Glutamatergic neuron (in vitro differentiated cells): ENCODE measurements around the gene TNIP3. TPM values are rescaled to one million over a fixed set of nuclear protein-coding genes. Genes with fewer than 3 reads are reported as not detected.

Source experiments
- DNase-seq: peaks from one replicate; pipeline ENCODE4 v3.0.0; 2022
- H3K27ac Mint-ChIP-seq: one replicate; pipeline ENCODE4 v1.8.0; 2020; ENCODE audit warnings: mild to moderate bottlenecking, mixed read lengths, inconsistent platforms; ENCODE audit not compliant: unreplicated experiment
- H3K27me3 Mint-ChIP-seq: one replicate; pipeline ENCODE4 v1.8.0; 2020; ENCODE audit warnings: mild to moderate bottlenecking, moderate library complexity, mixed read lengths, inconsistent platforms; ENCODE audit not compliant: unreplicated experiment
- H3K36me3 Mint-ChIP-seq: one replicate; pipeline ENCODE4 v1.8.0; 2020; ENCODE audit warnings: mild to moderate bottlenecking, mixed read lengths, inconsistent platforms; ENCODE audit not compliant: unreplicated experiment
- H3K4me1 Mint-ChIP-seq: one replicate; pipeline ENCODE4 v1.8.0; 2020; ENCODE audit warnings: mild to moderate bottlenecking, low read depth, mixed read lengths, inconsistent platforms; ENCODE audit not compliant: unreplicated experiment
- H3K4me3 Mint-ChIP-seq: one replicate; pipeline ENCODE4 v1.8.0; 2020; ENCODE audit warnings: mild to moderate bottlenecking, mixed read lengths, inconsistent platforms; ENCODE audit not compliant: unreplicated experiment
- H3K9me3 Mint-ChIP-seq: one replicate; pipeline ENCODE4 v1.8.0; 2020; ENCODE audit warnings: mild to moderate bottlenecking, moderate library complexity, mixed read lengths, inconsistent platforms; ENCODE audit not compliant: unreplicated experiment
- total RNA-seq: library from RNA; stranded (reverse); fragmentation: NEBNext Ultra II Directional; extraction: Animal tissue kit (Norgen Biotek cat#: 25700); gene quantifications from one replicate; pipeline ENCODE4 v1.2.1, GENCODE V29; 2021; ENCODE audit not compliant: unreplicated experiment
- TF ChIP-seq, protein P1 (sequence below): fragments of 200-600 bp; sonication (generic); IDR thresholded peaks from one replicate; pipeline ENCODE4 v1.5.0; 2021; ENCODE audit not compliant: partially characterized antibody, unreplicated experiment

The TNIP3 gene
- total RNA-seq, 1 donor from 2014 or later, result not detected

DNA sequence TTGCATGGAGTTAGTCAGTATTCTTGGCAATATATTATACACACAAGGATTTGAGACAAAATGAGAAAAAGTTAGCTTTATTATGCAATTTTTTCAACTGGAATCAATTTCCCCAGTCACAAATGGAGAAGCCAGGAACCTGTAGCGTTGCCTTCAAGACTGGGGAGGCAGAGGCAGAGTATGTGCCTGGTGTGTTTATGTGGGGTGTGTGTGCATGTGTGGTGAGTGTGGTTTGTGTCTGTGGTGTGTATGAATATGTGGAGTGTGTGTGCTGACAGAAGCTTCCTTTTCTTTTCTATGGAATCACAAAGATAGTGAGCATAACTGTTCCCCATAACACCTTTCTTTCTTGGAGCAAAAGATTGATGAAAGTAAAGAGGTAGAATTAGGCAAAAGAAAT is 37.0 kb downstream of the TNIP3 start:
- H3K27me3 Mint-ChIP-seq, result peaks cover 2% of the 10 kb centered on the region
- H3K4me3 Mint-ChIP-seq, result no peak overlapping the region
- no peak overlapping the region for H3K27ac Mint-ChIP-seq

DNA sequence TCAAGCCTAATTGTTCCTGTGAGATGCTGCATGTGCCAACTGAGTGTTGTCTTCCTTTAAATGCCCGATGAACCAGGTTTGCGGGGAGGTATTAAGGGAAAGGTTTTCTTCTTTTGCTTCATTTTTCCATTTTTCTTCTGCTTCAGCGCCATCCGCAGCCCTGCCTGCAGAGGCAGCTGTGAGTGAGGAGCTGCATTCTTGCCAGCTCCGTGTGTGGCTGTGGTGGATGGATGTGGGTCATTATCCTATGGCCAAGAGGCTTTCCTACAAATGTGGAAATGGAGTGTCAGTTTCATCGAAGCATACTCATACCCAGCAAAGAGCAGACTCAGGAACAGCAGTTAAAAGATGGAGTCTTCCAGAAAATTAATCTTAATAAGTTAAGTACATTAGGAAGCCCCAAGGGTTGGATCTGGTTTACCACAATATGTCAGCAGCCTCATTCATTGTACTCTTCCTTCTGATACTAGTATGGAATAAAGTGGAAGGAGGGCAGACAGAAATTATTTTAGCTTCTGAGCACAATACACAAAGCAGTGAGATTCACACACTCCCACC is 37.6 kb downstream of the TNIP3 start:
- Mint-ChIP-seq H3K9me3 (peaks cover 2% of the 10 kb centered on the region), H3K27me3 (peaks cover 2% of the 10 kb centered on the region), H3K36me3 (no peaks in the 10 kb centered on the region), H3K27ac (no peak overlapping the region), H3K4me1 (no peaks in the 10 kb centered on the region), H3K4me3 (no peak overlapping the region)
- TF ChIP-seq, protein P1, sequence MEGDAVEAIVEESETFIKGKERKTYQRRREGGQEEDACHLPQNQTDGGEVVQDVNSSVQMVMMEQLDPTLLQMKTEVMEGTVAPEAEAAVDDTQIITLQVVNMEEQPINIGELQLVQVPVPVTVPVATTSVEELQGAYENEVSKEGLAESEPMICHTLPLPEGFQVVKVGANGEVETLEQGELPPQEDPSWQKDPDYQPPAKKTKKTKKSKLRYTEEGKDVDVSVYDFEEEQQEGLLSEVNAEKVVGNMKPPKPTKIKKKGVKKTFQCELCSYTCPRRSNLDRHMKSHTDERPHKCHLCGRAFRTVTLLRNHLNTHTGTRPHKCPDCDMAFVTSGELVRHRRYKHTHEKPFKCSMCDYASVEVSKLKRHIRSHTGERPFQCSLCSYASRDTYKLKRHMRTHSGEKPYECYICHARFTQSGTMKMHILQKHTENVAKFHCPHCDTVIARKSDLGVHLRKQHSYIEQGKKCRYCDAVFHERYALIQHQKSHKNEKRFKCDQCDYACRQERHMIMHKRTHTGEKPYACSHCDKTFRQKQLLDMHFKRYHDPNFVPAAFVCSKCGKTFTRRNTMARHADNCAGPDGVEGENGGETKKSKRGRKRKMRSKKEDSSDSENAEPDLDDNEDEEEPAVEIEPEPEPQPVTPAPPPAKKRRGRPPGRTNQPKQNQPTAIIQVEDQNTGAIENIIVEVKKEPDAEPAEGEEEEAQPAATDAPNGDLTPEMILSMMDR, result no peak
- no peak for DNase-seq

More for the DNA sequence above, 37.0 kb downstream of the TNIP3 start:
- H3K36me3 Mint-ChIP-seq, result no peaks in the 10 kb centered on the region
- TF ChIP-seq, protein P1, result no peak
- H3K4me1 Mint-ChIP-seq, result no peaks in the 10 kb centered on the region
- peaks cover 2% of the 10 kb centered on the region for H3K9me3 Mint-ChIP-seq
- DNase-seq, result no peak

DNA sequence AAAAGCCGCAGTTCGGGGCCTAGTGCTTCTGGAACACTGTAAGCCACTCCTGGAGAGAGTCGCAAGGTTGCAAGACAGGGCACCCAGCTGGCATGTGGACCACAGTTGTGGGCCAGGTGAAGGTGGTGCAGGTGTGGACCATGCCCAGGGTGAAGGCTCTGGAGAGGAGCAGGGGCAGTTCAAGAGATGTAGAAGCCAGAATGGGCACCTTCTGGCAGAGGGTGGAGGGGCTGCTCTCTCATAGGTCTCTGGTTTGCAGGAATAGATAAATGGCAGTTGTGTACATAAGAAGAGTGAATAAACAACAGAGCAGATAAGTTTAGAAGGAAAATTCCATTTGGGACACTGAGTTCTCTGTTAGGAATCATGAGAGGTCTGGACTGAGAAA is 38.6 kb downstream of the TNIP3 start:
- peaks cover 2% of the 10 kb centered on the region for H3K9me3 Mint-ChIP-seq
- no peak overlapping the region for H3K4me3 Mint-ChIP-seq
- no peak overlapping the region for H3K27ac Mint-ChIP-seq
- H3K27me3 Mint-ChIP-seq, result peaks cover 2% of the 10 kb centered on the region
- no peaks in the 10 kb centered on the region for H3K36me3 Mint-ChIP-seq
- H3K4me1 Mint-ChIP-seq, result no peaks in the 10 kb centered on the region
- DNase-seq, result no peak
- TF ChIP-seq, protein P1, result no peak

DNA sequence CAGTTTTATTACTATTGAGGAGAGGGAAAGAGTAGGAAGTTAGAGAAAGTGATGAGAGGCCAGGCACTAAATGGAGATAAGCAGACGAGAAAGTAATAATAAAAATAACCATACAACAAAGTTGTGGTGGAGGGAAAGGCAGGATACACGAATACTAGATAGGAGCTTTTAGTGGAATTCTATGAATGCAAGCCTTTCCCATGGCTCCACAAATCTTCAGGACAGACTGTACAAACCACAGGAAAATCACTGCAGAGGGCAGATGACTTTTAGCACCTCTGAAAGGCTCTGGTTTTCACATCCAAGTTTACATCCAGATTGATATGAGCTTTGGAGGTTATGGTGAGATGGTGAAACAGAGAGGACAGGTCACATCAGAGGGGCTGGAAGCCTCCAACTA is 41.5 kb downstream of the TNIP3 start:
- no peak for DNase-seq
- peaks cover 2% of the 10 kb centered on the region for H3K9me3 Mint-ChIP-seq
- H3K27ac Mint-ChIP-seq, result no peak overlapping the region
- H3K27me3 Mint-ChIP-seq, result peaks cover 2% of the 10 kb centered on the region
- TF ChIP-seq, protein P1, result no peak
- H3K36me3 Mint-ChIP-seq, result no peaks in the 10 kb centered on the region
- no peaks in the 10 kb centered on the region for H3K4me1 Mint-ChIP-seq
- H3K4me3 Mint-ChIP-seq, result no peak overlapping the region

DNA sequence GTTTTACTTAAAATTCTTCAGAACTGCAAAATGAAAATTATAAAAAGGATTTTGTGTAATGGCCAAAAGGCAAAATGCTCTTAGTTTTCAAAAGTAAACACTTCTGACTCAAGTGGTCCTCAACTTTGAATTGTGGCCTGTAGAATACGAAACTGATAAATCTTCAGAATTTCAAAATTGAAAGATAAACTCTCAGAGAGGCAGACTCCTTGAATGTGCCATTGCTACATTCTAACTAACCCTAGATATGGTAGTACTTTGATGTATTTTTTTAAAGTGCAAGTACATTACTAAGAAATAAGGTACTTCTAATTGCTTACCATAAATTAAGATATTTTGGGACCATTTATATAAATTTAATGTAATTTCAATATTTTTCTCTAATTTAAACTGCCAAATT is 44.4 kb downstream of the TNIP3 start:
- TF ChIP-seq, protein P1, result no peak
- no peak overlapping the region for H3K4me3 Mint-ChIP-seq
- H3K27me3 Mint-ChIP-seq, result no peaks in the 10 kb centered on the region
- no peaks in the 10 kb centered on the region for H3K4me1 Mint-ChIP-seq
- no peaks in the 10 kb centered on the region for H3K9me3 Mint-ChIP-seq
- no peak overlapping the region for H3K27ac Mint-ChIP-seq
- DNase-seq, result no peak
- no peaks in the 10 kb centered on the region for H3K36me3 Mint-ChIP-seq
